ENCODE results near the gene CSF2RB. TPM values are rescaled to one million over a fixed set of nuclear protein-coding genes. Genes with fewer than 3 reads are reported as not detected.

The CSF2RB gene
- total and polyA plus RNA-seq, 2 of the 13 experiments (the other 11 are each of a cell fraction or from before 2014, with no cell fraction given) = not detected

DNA sequence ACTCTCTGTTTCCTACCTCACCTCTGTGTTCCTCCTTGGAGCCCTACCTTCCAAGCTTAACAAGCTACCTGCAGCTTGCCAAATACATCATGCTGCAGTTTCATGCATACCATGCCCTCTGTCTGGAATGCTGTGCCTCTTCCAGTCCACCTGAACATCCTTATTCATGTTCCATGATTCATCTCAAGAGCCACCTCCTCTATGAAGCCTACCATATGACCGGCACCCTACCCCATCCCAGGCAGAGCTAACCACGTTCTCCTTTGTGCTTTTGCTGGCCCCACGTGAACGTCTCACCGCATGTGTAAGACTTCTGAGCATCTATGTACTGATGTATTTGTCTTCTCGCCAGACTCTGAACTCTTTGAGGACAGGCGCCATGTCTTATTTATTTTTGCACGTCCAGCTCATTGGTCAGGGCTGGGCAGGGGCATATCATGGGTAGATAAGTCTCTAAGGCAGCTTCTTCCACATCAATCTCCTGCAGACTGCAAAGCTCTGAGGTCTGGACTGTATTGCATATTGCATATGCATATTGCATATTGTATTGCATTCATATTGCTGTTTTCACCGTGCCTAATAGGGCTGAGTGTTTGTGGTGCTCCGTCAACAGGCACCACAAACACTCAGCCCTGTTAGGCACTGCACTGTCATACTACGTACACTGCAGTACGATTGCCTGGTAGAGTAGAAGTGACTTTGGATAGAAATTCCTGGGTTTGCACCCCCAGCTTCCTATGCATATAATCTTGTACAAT is 74.8 kb downstream of the CSF2RB start:
- H3K27me3 ChIP-seq (ENCODE audit: control insufficient read depth in 1 of 2, insufficient read depth in 2 of 2, low read length in 2 of 2) = peaks cover 2 to 28% of the 10 kb centered on the region in 2 experiments; a peak in 3 of 5 replicates
- FAIRE-seq = no peak
- 10% methylated on average over 12 of the region's 12 CpGs for WGBS (ENCODE audit: low lambda C conversion rate)
- H3K27ac ChIP-seq (ENCODE audit: extremely low read length, insufficient read depth, low read length) = no peak overlapping the region
- BruUV-seq (replicated peaks) = no TSS peak
- intact Hi-C loops (cut with micrococcal nuclease; ENCODE audit: unreplicated experiment) = loop anchor here (5.0 kb wide), 1 partner anchor 34 kb away; no protein-coding TSS in a partner anchor
- H3K4me2 ChIP-seq (ENCODE audit: low read depth, low read length) = no peak overlapping the region
- H3K4me3 ChIP-seq (replicated peaks in 1 of 3; ENCODE audit: insufficient read depth in 1 of 3, low read depth in 2 of 3, low read length in 3 of 3) = no peak overlapping the region
- DNase-seq (ENCODE audit: low spot score) = no peak
- ChIA-PET POLR2A (no interaction called here), CTCF (ENCODE audit: low intra/inter-chr PET ratio, low total read pairs) (no interaction called here)
- no peaks in the 10 kb centered on the region for H3K36me3 ChIP-seq (replicated peaks in 1 of 2; ENCODE audit: control insufficient read depth in 1 of 2, insufficient read depth in 2 of 2, low read length in 2 of 2)
- H2AFZ ChIP-seq (ENCODE audit: low read length) = no peak overlapping the region
- TF ChIP-seq, protein P1, sequence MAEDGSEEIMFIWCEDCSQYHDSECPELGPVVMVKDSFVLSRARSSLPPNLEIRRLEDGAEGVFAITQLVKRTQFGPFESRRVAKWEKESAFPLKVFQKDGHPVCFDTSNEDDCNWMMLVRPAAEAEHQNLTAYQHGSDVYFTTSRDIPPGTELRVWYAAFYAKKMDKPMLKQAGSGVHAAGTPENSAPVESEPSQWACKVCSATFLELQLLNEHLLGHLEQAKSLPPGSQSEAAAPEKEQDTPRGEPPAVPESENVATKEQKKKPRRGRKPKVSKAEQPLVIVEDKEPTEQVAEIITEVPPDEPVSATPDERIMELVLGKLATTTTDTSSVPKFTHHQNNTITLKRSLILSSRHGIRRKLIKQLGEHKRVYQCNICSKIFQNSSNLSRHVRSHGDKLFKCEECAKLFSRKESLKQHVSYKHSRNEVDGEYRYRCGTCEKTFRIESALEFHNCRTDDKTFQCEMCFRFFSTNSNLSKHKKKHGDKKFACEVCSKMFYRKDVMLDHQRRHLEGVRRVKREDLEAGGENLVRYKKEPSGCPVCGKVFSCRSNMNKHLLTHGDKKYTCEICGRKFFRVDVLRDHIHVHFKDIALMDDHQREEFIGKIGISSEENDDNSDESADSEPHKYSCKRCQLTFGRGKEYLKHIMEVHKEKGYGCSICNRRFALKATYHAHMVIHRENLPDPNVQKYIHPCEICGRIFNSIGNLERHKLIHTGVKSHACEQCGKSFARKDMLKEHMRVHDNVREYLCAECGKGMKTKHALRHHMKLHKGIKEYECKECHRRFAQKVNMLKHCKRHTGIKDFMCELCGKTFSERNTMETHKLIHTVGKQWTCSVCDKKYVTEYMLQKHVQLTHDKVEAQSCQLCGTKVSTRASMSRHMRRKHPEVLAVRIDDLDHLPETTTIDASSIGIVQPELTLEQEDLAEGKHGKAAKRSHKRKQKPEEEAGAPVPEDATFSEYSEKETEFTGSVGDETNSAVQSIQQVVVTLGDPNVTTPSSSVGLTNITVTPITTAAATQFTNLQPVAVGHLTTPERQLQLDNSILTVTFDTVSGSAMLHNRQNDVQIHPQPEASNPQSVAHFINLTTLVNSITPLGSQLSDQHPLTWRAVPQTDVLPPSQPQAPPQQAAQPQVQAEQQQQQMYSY (CRISPR knock-in tag; IDR thresholded peaks at IDR 0.05) = no peak
- TF ChIP-seq PAWR (CRISPR knock-in tag; IDR thresholded peaks at IDR 0.05; ENCODE audit: borderline replicate concordance) (no peak), ZNF468 (CRISPR knock-in tag; IDR thresholded peaks at IDR 0.05) (no peak), KAT8 (CRISPR knock-in tag; IDR thresholded peaks at IDR 0.05) (no peak), KDM5A (IDR thresholded peaks at IDR 0.05; ENCODE audit: borderline replicate concordance, low read length) (no peak), ZNF549 (CRISPR knock-in tag; IDR thresholded peaks at IDR 0.05) (no peak)
- TF ChIP-seq, protein P2, sequence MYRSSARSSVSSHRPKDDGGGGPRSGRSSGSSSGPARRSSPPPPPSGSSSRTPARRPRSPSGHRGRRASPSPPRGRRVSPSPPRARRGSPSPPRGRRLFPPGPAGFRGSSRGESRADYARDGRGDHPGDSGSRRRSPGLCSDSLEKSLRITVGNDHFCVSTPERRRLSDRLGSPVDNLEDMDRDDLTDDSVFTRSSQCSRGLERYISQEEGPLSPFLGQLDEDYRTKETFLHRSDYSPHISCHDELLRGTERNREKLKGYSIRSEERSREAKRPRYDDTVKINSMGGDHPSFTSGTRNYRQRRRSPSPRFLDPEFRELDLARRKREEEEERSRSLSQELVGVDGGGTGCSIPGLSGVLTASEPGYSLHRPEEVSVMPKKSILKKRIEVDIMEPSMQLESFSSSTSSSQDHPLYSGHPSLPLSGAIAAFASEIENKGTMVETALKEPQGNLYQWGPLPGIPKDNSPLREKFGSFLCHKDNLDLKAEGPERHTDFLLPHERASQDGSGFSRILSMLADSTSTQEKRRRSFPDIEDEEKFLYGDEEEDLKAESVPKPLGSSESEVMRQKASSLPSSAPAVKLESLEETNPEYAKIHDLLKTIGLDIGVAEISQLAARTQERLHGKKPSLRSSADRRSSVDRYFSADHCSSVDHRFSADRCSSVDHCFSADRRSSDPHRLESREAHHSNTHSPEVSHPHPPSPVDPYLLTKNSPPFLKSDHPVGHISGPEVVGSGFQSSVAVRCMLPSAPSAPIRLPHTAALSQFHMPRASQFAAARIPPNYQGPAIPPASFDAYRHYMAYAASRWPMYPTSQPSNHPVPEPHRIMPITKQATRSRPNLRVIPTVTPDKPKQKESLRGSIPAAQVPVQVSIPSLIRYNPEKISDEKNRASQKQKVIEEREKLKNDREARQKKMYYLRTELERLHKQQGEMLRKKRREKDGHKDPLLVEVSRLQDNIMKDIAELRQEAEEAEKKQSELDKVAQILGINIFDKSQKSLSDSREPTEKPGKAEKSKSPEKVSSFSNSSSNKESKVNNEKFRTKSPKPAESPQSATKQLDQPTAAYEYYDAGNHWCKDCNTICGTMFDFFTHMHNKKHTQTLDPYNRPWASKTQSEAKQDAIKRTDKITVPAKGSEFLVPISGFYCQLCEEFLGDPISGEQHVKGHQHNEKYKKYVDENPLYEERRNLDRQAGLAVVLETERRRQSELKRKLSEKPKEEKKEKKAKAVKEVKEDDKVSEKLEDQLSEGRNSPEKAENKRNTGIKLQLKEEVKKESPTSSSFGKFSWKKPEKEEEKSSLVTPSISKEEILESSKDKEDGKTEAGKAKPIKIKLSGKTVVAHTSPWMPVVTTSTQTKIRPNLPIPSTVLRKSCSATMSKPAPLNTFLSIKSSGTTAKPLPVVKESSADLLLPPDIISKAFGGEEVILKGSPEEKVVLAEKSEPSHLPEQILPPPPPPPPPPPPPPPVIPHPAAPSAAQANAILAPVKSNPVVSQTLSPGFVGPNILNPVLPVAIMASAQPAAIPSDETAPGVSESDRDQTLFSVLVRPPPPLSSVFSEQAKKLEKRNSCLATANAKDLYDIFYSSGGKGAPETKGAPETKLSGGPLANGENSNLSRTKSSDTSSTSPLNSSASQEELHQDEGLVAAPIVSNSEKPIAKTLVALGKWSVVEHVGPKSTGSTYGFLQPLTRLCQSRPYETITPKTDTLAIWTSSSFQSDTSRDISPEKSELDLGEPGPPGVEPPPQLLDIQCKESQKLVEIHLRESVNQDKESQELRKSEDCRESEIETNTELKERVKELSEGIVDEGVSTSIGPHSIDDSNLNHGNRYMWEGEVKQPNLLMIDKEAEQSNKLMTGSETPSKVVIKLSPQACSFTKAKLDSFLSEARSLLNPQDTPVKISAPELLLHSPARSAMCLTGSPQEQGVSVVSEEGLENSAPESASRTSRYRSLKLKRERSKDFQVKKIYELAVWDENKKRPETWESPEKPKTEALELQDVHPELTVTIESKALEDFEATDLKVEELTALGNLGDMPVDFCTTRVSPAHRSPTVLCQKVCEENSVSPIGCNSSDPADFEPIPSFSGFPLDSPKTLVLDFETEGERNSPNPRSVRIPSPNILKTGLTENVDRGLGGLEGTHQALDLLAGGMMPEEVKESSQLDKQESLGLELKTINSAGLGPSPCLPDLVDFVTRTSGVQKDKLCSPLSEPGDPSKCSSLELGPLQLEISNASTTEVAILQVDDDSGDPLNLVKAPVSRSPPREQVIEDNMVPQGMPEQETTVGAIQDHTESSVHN (CRISPR knock-in tag; IDR thresholded peaks at IDR 0.05) = no peak
- H4K20me1 ChIP-seq (ENCODE audit: insufficient read depth, low read length) = no peaks in the 10 kb centered on the region
- H3K79me2 ChIP-seq (ENCODE audit: insufficient read depth, low read length) = no peaks in the 10 kb centered on the region
- no peak for ATAC-seq
- peaks cover 14% of the 10 kb centered on the region for H3K9me3 ChIP-seq (ENCODE audit: low read length)
- in situ Hi-C loops (cut with HindIII; ENCODE audit: extremely low pct_ligation_motif_present, low pct_unique_long_range_greater_than_20kb) = no loop called here
- no peak overlapping the region for H3K9ac ChIP-seq (ENCODE audit: insufficient read depth, low read depth, low read length)
- no peaks in the 10 kb centered on the region for H3K4me1 ChIP-seq (ENCODE audit: insufficient read depth, low read length)

Data from HepG2 (cell line).